ENCODE results near the gene ZNF462. TPM values are rescaled to one million over a fixed set of nuclear protein-coding genes. Genes with fewer than 3 reads are reported as not detected.

ZNF462 gene
- total and polyA plus RNA-seq, 2 of the 13 experiments (the other 11 are each of a cell fraction or from before 2014, with no cell fraction given): not detected

DNA sequence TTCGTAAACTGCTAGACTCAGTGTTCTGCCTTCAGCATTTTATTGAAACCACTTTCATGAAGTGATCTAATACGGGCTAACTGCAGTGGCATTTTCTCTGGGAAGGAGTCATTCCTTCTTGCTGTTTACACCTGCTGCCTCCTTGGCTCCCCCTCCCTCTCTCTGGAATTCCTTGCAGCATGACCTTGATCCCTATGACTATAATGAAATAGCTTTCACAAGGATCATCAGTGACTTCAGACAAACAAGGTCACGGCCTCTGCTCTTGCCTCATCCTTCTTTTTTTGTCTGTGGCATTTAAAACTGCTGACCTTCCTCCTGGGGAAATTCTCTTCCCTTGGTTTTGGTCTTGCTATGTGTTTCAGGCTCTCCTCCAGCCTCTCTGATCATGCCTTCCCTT is 90.2 kb downstream of the ZNF462 start (continued):
- TF ChIP-seq, protein P1, sequence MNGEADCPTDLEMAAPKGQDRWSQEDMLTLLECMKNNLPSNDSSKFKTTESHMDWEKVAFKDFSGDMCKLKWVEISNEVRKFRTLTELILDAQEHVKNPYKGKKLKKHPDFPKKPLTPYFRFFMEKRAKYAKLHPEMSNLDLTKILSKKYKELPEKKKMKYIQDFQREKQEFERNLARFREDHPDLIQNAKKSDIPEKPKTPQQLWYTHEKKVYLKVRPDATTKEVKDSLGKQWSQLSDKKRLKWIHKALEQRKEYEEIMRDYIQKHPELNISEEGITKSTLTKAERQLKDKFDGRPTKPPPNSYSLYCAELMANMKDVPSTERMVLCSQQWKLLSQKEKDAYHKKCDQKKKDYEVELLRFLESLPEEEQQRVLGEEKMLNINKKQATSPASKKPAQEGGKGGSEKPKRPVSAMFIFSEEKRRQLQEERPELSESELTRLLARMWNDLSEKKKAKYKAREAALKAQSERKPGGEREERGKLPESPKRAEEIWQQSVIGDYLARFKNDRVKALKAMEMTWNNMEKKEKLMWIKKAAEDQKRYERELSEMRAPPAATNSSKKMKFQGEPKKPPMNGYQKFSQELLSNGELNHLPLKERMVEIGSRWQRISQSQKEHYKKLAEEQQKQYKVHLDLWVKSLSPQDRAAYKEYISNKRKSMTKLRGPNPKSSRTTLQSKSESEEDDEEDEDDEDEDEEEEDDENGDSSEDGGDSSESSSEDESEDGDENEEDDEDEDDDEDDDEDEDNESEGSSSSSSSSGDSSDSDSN (CRISPR knock-in tag; IDR thresholded peaks at IDR 0.05): no peak
- no peak for TF ChIP-seq JARID2 (CRISPR knock-in tag; IDR thresholded peaks at IDR 0.05; ENCODE audit: insufficient replicate concordance)

DNA sequence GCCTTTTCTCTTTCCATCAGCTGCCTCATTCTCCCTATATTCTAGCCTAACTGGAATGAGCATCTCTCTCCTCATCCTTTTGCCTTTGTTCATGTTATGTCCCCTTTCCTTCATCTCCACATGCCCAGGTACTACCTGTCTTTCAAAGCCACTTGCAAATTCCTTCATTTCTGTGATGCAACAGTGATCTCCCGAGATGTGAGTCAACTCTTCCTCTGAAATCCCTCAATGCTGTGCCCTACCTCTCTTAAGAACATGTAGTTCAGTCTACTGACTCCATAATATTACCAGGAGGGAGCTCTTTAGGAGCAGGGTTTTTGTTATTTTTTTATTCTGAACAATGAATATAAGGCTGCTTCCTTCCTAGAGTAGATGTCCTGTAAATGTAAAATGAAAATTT is 91.6 kb downstream of the ZNF462 start:
- H3K27me3 ChIP-seq (ENCODE audit: control insufficient read depth in 1 of 2, insufficient read depth in 2 of 2, low read length in 2 of 2): no peaks in the 10 kb centered on the region
- H3K9ac ChIP-seq (ENCODE audit: insufficient read depth, low read depth, low read length): no peak overlapping the region
- no peak for DNase-seq (ENCODE audit: low spot score)
- FAIRE-seq: no peak
- no peaks in the 10 kb centered on the region for H3K9me3 ChIP-seq (ENCODE audit: low read length)
- H3K4me2 ChIP-seq (ENCODE audit: low read depth, low read length): no peak overlapping the region
- intact Hi-C loops (cut with micrococcal nuclease; ENCODE audit: unreplicated experiment): no loop called here
- no TSS peak for BruUV-seq (replicated peaks)
- H3K4me1 ChIP-seq (ENCODE audit: insufficient read depth, low read length): no peaks in the 10 kb centered on the region
- no peak overlapping the region for H2AFZ ChIP-seq (ENCODE audit: low read length)
- no peaks in the 10 kb centered on the region for H3K36me3 ChIP-seq (replicated peaks in 1 of 2; ENCODE audit: control insufficient read depth in 1 of 2, insufficient read depth in 2 of 2, low read length in 2 of 2)
- no peak for ATAC-seq
- H4K20me1 ChIP-seq (ENCODE audit: insufficient read depth, low read length): no peaks in the 10 kb centered on the region
- H3K27ac ChIP-seq (ENCODE audit: extremely low read length, insufficient read depth, low read length): no peak overlapping the region
- CTCF ChIA-PET (ENCODE audit: low intra/inter-chr PET ratio, low total read pairs): no interaction called here
- 0% methylated on average over 1 of the region's 1 CpG for WGBS (ENCODE audit: low lambda C conversion rate)
- H3K4me3 ChIP-seq (replicated peaks in 1 of 3; ENCODE audit: insufficient read depth in 1 of 3, low read depth in 2 of 3, low read length in 3 of 3): no peak overlapping the region
- H3K79me2 ChIP-seq (ENCODE audit: insufficient read depth, low read length): no peaks in the 10 kb centered on the region
- in situ Hi-C loops (cut with HindIII; ENCODE audit: extremely low pct_ligation_motif_present, low pct_unique_long_range_greater_than_20kb): no loop called here
- POLR2A ChIA-PET: no interaction called here
- TF ChIP-seq NR2F2 (IDR thresholded peaks at IDR 0.05; ENCODE audit: borderline replicate concordance, low read depth): no peak
- TF ChIP-seq, protein P2, sequence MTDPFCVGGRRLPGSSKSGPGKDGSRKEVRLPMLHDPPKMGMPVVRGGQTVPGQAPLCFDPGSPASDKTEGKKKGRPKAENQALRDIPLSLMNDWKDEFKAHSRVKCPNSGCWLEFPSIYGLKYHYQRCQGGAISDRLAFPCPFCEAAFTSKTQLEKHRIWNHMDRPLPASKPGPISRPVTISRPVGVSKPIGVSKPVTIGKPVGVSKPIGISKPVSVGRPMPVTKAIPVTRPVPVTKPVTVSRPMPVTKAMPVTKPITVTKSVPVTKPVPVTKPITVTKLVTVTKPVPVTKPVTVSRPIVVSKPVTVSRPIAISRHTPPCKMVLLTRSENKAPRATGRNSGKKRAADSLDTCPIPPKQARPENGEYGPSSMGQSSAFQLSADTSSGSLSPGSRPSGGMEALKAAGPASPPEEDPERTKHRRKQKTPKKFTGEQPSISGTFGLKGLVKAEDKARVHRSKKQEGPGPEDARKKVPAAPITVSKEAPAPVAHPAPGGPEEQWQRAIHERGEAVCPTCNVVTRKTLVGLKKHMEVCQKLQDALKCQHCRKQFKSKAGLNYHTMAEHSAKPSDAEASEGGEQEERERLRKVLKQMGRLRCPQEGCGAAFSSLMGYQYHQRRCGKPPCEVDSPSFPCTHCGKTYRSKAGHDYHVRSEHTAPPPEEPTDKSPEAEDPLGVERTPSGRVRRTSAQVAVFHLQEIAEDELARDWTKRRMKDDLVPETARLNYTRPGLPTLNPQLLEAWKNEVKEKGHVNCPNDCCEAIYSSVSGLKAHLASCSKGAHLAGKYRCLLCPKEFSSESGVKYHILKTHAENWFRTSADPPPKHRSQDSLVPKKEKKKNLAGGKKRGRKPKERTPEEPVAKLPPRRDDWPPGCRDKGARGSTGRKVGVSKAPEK (CRISPR knock-in tag; IDR thresholded peaks at IDR 0.05; ENCODE audit: borderline replicate concordance): no peak
- no peak for TF ChIP-seq FOXA3 (CRISPR knock-in tag; IDR thresholded peaks at IDR 0.05)
- TF ChIP-seq, protein P3, sequence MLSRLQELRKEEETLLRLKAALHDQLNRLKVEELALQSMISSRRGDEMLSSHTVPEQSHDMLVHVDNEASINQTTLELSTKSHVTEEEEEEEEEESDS (CRISPR knock-in tag; IDR thresholded peaks at IDR 0.05; ENCODE audit: borderline replicate concordance): no peak
- TF ChIP-seq, protein P4, sequence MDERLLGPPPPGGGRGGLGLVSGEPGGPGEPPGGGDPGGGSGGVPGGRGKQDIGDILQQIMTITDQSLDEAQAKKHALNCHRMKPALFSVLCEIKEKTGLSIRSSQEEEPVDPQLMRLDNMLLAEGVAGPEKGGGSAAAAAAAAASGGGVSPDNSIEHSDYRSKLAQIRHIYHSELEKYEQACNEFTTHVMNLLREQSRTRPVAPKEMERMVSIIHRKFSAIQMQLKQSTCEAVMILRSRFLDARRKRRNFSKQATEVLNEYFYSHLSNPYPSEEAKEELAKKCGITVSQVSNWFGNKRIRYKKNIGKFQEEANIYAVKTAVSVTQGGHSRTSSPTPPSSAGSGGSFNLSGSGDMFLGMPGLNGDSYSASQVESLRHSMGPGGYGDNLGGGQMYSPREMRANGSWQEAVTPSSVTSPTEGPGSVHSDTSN (CRISPR knock-in tag; IDR thresholded peaks at IDR 0.05): no peak
- TF ChIP-seq, protein P5, sequence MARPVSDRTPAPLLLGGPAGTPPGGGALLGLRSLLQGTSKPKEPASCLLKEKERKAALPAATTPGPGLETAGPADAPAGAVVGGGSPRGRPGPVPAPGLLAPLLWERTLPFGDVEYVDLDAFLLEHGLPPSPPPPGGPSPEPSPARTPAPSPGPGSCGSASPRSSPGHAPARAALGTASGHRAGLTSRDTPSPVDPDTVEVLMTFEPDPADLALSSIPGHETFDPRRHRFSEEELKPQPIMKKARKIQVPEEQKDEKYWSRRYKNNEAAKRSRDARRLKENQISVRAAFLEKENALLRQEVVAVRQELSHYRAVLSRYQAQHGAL (CRISPR knock-in tag; IDR thresholded peaks at IDR 0.05; ENCODE audit: not compliant biosample characterization): no peak
- TF ChIP-seq, protein P6, sequence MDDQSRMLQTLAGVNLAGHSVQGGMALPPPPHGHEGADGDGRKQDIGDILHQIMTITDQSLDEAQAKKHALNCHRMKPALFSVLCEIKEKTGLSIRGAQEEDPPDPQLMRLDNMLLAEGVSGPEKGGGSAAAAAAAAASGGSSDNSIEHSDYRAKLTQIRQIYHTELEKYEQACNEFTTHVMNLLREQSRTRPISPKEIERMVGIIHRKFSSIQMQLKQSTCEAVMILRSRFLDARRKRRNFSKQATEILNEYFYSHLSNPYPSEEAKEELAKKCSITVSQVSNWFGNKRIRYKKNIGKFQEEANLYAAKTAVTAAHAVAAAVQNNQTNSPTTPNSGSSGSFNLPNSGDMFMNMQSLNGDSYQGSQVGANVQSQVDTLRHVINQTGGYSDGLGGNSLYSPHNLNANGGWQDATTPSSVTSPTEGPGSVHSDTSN (CRISPR knock-in tag; IDR thresholded peaks at IDR 0.05; ENCODE audit: borderline replicate concordance): no peak
- TF ChIP-seq YY1 (IDR thresholded peaks at IDR 0.05; ENCODE audit: insufficient read depth, insufficient replicate concordance, low read depth, low read length): no peak
- TF ChIP-seq SIX4 (CRISPR knock-in tag; IDR thresholded peaks at IDR 0.05): no peak
- no peak for TF ChIP-seq ZNF652 (CRISPR knock-in tag; IDR thresholded peaks at IDR 0.05; ENCODE audit: borderline replicate concordance, low read depth)
- no peak for TF ChIP-seq ZFP41 (CRISPR knock-in tag; IDR thresholded peaks at IDR 0.05; ENCODE audit: borderline replicate concordance)
